ENCODE measurements around the gene UNC45B.

- TF ChIP-seq POLR2A (IDR thresholded peaks at IDR 0.05; ENCODE audit: low read length): no peak
- TF ChIP-seq GATA1 (IDR thresholded peaks at IDR 0.05; ENCODE audit: low read depth, low read length): no peak
These were observed 91.2 kb downstream of the UNC45B start for GRCh38 chr17:35238821-35239220.

Measured in erythroblast (primary cell).